Fibroblast of mammary gland (primary cell): ENCODE results near the gene NCBP2.

Experiments
- DNase-seq: peaks from one replicate; pipeline ENCODE4 v3.0.0-alpha.2; 2010; ENCODE audit warnings: low read depth
- H3K4me3 ChIP-seq: 2 replicates; pipeline ENCODE4 v1.5.1; 2011; ENCODE audit warnings: low read depth, mild to moderate bottlenecking, low read length, moderate library complexity; ENCODE audit not compliant: control insufficient read depth
- CTCF ChIP-seq: conservative IDR thresholded peaks from 2 replicates; pipeline ENCODE4 v1.5.1; 2011; ENCODE audit warnings: low read depth, low read length, inconsistent platforms; ENCODE audit not compliant: control insufficient read depth, insufficient read depth

NCBP2 gene

GRCh38 chr3:196931157-196931556 is 11.2 kb downstream of the NCBP2 start:
- TF ChIP-seq CTCF: no peak
- no peak for DNase-seq
- no peak overlapping the region for H3K4me3 ChIP-seq

DNA sequence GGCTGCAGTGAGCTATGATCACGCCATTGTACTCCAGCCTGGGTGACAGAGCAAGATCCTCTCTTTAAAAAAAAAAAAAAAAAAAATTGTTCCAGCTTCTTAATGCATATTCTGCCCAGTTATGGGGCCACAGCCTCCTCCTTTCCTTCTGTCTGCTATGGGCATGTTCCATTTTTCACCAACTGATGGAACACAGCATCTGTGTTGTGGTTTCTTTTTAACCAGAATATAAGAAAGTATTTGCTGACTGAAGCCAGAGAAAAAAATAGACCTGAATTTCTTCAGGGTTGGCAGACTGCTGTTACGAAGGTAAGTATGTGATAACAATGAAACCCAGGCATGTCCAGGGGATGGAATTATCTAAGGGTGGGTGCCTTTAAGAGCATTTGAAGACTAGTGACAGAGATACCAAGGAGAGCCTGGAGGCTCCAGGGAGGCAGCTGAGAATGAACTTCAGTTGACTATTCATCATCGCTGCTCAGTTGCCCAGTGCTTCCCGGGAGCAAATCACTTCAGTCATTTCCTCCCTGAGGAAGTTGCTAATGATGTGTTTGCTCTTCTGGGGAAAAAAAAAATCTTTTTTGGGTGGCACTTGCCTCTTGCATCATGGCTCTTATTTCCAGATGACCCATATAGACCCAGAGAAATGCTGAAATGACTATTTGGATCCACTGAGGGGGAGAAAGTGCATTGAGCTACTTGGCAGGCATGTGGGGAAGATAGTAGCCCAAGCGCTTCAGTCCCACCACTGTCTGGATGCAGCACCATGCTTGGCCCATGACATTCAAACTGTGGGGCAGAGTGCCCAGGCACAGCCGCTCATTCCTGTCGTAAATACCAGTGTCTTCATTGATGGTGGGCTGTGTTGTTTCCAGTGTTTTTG is 14.5 kb downstream of the NCBP2 start:
- DNase-seq: peak; percentile 8
- TF ChIP-seq CTCF: no peak
- H3K4me3 ChIP-seq: no peak overlapping the region

- TF ChIP-seq CTCF: no peak
Measured at GRCh38 chr3:196920733-196921132, 21.6 kb downstream of the NCBP2 start.

GRCh38 chr3:196918968-196919367 is 23.4 kb downstream of the NCBP2 start:
- H3K4me3 ChIP-seq: no peak overlapping the region
- DNase-seq: no peak
- no peak for TF ChIP-seq CTCF

More at GRCh38 chr3:196920733-196921132, 21.6 kb downstream of the NCBP2 start:
- DNase-seq: no peak
- H3K4me3 ChIP-seq: no peak overlapping the region

DNA sequence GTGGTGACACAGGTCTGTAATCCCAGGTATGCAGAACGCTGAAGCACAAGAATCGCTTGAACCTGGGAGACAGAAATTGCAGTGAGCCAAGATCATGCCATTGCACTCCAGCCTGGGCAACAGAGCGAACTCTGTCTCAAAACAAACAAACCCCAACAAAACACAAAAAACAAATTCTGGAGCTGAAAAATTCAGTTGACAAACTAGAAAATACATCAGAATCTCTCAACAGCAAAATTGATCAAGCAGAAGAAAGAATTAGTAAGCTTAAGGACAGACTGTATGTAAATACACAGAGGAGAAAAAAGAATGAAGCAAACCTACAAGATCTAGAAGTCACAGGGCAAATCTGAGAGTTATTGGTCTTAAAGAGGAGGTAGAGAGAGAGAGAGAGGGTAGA is 25.3 kb downstream of the NCBP2 start:
- no peak for TF ChIP-seq CTCF
- no peak overlapping the region for H3K4me3 ChIP-seq
- no peak for DNase-seq

DNA sequence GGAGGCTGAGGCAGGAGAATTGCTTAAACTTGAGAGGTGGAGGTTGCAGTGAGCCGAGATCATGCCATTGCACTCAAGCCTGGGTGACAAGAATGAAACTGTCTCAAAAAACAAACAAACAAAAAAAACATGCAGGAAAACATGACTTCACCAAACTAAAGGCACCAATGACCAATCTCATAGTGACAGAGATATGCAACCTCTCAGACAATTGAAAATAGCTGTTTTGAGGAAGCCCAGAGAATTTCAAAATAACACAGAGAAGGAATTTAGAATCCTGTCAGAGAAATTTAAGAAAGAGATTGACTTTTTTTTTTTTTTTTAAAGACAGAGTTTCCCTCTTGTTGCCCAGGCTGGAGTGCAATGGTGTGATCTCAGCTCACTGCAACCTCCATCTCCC is 26.1 kb downstream of the NCBP2 start:
- H3K4me3 ChIP-seq: no peak overlapping the region
- TF ChIP-seq CTCF: no peak
- DNase-seq: no peak

DNA sequence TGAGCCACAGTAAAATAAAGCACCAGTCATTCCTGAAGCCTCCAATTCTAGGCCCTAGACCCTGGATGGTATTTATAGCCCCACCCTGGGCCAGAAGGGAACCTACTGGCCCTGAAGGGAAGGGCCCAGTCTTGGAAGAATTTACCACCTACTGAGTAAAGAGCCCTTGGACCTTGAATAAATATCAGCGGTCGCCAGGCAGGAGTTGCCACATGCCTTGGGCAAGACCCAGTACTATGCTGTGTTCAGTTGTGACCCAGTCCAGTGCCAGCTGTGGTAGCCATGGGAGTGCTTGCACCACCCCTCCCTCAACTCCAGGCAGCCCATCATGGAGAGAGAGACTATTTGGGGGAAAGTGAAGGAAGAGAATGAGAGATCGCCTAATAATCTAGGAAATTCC is 27.0 kb downstream of the NCBP2 start:
- no peak for TF ChIP-seq CTCF
- H3K4me3 ChIP-seq: no peak overlapping the region
- DNase-seq: no peak
